Fibroblast of upper back skin (primary cell): ENCODE results near the gene TNFSF12.
"Not testable (repeated sequence)": the region's sequence is repeated elsewhere in the genome, so short reads cannot be mapped to it uniquely, and the experiment has no call there.

Experiments used
- DNase-seq: peaks from one replicate; pipeline ENCODE4 v3.0.0-alpha.2; 2013

TNFSF12 gene

GRCh38 chr17:7589204-7589868, 40.5 kb downstream of the TNFSF12 start:
- peak; percentile 81 for DNase-seq

DNA sequence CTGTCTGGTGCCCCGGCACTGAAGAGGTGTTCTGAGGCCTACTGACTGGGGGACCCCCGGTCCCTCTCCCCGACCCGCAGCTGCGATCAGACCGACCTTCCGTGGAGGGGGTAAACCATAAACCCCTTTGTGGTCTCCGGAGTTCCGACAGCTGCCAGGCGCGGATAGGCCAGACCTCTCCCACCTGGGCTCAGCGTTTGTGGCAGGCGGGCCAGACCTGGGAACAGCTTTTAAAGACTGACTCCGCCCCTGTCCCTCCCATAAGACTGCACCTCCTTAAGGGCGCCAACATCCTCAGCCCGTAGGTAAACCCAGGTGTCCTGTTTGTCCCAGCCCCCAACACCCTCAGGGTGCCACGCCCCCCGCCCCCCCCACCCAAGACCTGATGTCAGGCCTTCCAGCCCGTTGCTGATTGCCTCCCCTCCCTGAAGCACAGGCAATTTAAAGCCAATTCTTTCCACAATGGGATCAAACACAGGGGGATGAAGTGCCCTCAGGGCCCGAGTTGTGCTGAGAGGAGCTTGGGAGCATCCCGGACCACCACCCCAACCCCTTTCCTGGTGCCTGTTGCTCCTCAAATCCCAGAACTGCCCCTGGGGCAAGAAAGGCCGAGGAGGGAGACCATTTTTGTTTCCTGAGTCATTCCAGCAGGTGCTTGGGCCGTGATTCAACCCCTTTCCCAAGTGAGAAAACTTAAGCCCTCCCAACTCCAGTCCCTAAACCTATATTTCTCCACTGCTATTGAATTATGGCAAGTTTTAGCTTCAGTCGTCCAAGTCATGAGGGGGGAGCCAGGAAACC, 41.2 kb downstream of the TNFSF12 start, which contains the start of gene SOX15:
TSS of gene SOX15 (minus strand) at position 204 of the 801 bp plus-strand sequence. CDS start 418 bp downstream, outside the sequence.
- DNase-seq, result no peak

- DNase-seq, result peak; percentile 62
Observed at GRCh38 chr17:7590743-7591142, 41.9 kb downstream of the TNFSF12 start.

DNA sequence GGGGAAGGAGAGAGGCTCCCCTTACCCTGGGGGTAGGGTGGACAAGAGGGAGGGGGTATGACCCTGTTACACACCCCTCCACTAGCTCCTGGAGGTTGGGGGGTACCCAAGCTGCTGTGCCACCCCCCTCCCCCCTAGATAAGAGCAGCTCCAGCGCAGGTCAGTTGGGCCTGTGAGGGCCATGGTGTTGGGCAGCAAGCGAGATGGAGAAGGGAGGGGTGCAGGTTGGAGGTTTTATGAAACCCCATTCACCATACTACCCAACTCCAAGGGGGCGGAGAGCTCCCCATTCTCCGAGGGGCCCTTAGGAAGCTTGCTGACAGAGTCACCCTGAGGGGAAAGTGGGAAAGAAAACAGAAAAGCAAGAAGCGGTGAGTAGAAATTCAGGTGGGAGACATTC, 42.7 kb downstream of the TNFSF12 start:
- DNase-seq, result no peak

GRCh38 chr17:7592422-7593021, 43.7 kb downstream of the TNFSF12 start:
- no peak for DNase-seq

DNA sequence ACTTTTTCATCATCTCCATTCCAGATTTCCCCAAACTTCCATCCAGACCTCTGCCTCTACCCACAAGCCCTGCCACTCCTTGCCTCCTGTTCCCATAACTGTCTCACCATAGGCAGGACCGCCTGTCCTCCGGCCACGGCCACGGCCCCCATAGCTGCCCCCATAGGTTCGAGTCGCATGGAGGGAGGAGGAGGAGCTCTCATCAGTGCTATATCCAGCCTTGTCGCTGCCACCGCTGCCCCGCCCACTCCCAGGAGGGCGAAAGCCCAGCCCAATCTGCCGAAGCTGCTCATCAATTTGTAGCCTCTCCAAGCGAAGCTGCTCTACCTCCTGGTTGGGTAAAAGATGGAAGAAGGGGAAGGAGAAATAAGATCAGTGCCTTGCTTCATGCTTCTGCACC, 44.4 kb downstream of the TNFSF12 start:
- no peak for DNase-seq

DNA sequence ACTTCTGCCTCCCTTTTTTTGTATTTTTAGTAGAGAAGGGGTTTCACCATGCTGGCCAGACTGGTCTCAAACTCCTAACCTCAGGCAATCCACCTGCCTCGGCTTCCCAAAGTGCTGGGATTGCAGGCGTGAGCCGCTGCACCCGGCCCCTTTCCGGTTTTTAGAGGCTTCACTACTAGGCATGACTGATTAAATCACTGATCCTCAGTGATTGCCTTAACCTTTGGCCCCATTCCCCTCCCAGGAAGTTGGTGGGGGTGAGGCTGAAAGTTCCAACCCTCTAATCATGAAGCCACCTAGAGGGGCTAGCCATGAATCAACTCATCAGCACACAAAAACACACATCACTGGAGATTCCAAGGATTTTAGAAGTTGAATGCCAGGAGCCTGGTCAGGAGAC, 48.7 kb downstream of the TNFSF12 start:
- DNase-seq, result not testable (repeated sequence)

DNA sequence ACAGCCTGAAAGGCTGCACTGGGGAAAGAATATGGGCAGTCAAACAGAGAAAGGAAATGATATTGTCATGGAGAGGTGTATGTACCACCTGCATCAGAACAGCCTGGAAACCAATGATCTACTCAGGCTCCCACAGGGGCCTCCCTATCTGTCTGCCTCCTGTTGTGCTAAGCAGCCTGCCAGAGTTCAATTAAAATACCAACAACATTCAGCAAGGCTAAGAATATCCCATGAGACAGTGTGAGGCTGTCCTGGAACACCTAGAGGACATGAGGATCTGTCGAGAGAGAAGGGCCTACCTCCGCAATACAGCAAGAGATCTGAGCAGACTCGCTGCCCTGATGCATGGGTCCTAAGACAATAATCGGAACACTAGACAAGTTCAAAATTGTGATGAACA, 57.4 kb downstream of the TNFSF12 start:
- no peak for DNase-seq
